Stimulated activated CD8-positive, alpha-beta memory T cell treated with anti-CD3 and anti-CD28 coated beads, Interleukin-4, amount 100 ng/mL, for 4 hours (primary cell): ENCODE measurements around the gene TRIM54.

Source experiments
- DNase-seq, 2 donors: peaks; one replicate each; pipeline ENCODE4 v3.0.0-alpha.2; 2020; ENCODE audit warnings: low read depth in 2 of 2, low spot score in 1 of 2

Gene TRIM54

DNA sequence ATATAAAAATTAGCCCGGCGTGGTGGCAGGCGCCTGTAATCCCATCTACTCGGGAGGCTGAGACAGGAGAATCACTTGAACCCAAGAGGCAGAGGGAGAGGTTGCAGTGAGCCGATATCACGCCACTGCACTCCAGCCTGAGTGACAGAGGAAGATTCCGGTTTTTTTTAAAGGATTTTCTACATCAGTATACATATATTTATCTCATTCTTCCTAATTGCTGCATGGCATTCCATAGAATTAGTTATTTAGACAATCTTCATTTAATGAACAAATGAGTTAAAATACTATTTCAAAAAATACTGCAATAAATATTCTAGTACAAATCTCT, 72.3 kb downstream of the TRIM54 start:
- no peak for DNase-seq

DNA sequence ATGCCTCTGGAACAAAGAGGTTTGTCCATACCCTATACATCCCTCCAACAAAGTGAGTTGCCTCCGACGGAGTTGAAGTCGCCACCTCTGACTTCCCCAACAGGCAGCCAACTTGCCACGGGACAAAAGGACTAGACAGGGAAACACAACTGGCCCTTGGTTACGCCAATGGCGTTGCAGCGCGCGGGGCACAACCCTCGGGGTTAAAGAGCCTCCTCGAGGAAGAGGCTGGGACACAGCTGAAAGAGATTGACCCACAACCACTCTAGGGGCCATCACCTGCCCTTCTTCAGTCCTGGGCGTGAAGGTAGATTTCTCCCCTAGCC, 73.8 kb downstream of the TRIM54 start:
- no peak for DNase-seq

DNA sequence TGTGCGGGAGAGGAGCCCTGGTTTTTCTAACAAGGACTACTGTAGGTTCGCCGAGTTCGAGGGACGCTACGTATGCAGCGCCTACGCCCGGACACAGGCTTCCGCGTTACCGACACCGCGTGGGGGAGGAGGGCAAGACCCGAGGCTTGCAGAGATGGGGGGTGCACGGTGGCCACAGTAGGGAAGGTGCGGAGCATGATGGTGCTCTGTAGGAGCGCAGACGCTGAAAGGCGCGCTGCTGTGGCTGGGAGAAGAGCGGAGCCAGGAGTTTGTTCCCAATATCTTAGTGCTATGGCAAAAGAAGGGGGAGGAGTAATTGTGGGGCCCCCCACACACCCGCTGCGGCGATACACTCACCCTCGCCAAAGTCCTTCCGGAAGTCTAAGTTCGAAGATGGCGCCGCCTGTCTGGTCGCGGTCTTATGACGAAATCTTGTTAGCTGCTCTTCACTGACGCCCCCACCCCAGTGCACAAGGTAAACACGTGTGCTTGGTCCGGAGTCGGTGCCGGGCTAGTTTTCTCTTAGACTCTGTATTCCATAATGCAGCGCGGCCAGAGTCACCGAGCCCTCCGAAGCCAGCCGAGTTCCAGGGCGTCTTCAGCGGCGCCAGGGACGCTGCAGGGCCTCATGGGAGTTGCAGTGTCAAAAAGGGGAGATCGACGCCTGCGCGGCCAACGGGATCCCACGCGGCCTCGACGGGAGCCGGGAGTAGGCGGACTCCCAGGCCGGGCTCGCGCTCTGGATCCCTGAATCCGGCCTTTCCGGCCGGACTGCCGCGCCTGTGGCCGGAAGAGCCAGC, 74.4 kb downstream of the TRIM54 start, which contains the start of gene GTF3C2:
Gene GTF3C2, minus strand, starts transcription at position 383 of the 800 bp plus-strand sequence. CDS start 13,210 bp downstream, outside the sequence.
- peak; percentile 88 to 89 for DNase-seq
